Activated CD4-positive, alpha-beta T cell treated with anti-CD3 and anti-CD28 coated beads, Interleukin-2, amount 10 ng/mL, durations not matched to agents 7 days and 5 days (primary cell): Measurements from ENCODE around the gene NTSR2. TPM values are rescaled to one million over a fixed set of nuclear protein-coding genes. Genes with fewer than 3 reads are reported as not detected.

Source experiments
- CTCF ChIA-PET: fragments of 350-600 bp; sonication (Branson Sonifier 250); formaldehyde crosslinking; loops from one replicate; lab custom pipeline; 2021; ENCODE audit warnings: antibody characterized with exemption; lab: Charles Lee
- POLR2A ChIA-PET: fragments of 350-600 bp; sonication (Branson Sonifier 250); formaldehyde crosslinking; loops from one replicate; lab custom pipeline; 2021; ENCODE audit warnings: antibody characterized with exemption; lab: Charles Lee
- DNase-seq: peaks from one replicate; pipeline ENCODE4 v3.0.0-alpha.2; 2020
- H3K27ac Mint-ChIP-seq: one replicate; pipeline ENCODE4 v1.8.0; 2021; ENCODE audit warnings: mild to moderate bottlenecking, moderate library complexity, mixed read lengths
- H3K27me3 Mint-ChIP-seq: one replicate; pipeline ENCODE4 v1.8.0; 2021; ENCODE audit warnings: mixed read lengths
- H3K36me3 Mint-ChIP-seq: one replicate; pipeline ENCODE4 v1.8.0; 2021; ENCODE audit warnings: low read depth, mixed read lengths
- H3K4me1 Mint-ChIP-seq: one replicate; pipeline ENCODE4 v1.8.0; 2021; ENCODE audit warnings: mixed read lengths
- H3K4me3 Mint-ChIP-seq: one replicate; pipeline ENCODE4 v1.8.0; 2021; ENCODE audit warnings: mild to moderate bottlenecking, moderate library complexity, mixed read lengths
- H3K9me3 Mint-ChIP-seq: one replicate; pipeline ENCODE4 v1.8.0; 2021; ENCODE audit warnings: mixed read lengths
- total RNA-seq, 2 experiments: library from RNA; stranded (reverse); gene quantifications; one replicate each; pipeline ENCODE4 v1.2.3, GENCODE V29; 2021

Gene NTSR2
- total RNA-seq, 2 experiments from 2014 or later = not detected

GRCh38 chr2:11681722-11682589 is 12.0 kb upstream of the NTSR2 start:
- peaks cover 5% of the 10 kb centered on the region for H3K4me1 Mint-ChIP-seq
- peaks cover 19% of the 10 kb centered on the region for H3K27me3 Mint-ChIP-seq
- peak; percentile 62 for DNase-seq
- ChIA-PET POLR2A (no interaction called here), CTCF (interaction anchor here (0.6 to 2.0 kb wide), 8 partner anchors 11 to 99 kb away, joined by 3 to 6 read pairs (median 3); no protein-coding TSS in a partner anchor)
- H3K4me3 Mint-ChIP-seq = no peak overlapping the region
- no peak overlapping the region for H3K27ac Mint-ChIP-seq
- H3K36me3 Mint-ChIP-seq = no peaks in the 10 kb centered on the region
- no peaks in the 10 kb centered on the region for H3K9me3 Mint-ChIP-seq

DNA sequence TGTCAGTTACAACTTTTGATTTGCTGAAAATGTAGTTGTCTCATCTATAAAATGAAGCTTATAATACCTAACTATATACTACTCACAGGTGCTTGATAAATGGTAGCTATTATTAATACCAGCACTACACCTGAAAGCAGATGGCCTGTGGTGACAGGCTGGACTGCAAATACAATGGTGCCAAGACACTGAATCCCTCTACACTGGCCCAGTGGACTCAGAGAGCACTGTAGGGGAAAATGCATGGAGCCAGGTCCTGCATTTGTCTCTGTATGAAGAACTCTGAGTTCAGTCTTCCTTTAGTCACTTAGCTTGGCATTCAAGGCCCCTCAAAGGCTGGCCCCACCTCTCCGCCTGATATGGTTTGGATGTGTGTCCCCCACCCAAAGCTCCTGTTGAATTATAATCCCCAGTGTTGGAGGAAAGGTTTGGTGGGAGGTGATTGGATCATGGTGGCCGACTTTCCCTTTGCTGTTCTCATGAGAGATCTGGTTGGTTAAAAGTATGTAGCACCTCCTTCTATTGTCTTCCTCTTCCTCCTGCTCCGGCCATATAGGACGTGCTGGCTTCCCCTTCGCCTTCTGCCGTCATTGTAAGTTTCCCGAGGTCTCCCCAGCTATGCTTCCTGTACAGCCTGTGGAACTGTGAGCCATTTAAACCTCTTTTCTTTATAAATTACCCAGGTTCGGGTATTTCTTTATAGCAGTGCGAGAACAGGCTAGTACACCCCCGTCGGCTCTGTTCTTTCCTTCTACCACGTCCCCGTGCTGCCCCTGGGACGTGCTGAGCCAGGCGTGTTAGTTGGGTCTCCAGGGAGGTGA is 11.1 kb upstream of the NTSR2 start:
- CTCF ChIA-PET = interaction anchor here (1.1 to 1.8 kb wide), 4 partner anchors 12 to 100 kb away, joined by 3 to 6 read pairs (median 4); no protein-coding TSS in a partner anchor
- H3K4me3 Mint-ChIP-seq = no peak overlapping the region

GRCh38 chr2:11680182-11680900 is 10.3 kb upstream of the NTSR2 start:
- CTCF ChIA-PET = interaction anchor here (1.1 to 1.8 kb wide), 4 partner anchors 13 to 100 kb away, joined by 3 to 6 read pairs (median 4); no protein-coding TSS in a partner anchor
- POLR2A ChIA-PET = interaction anchor here (0.6 kb wide), 1 partner anchor 421 kb away, joined by 4 read pairs; no protein-coding TSS in a partner anchor
- peaks cover 5% of the 10 kb centered on the region for H3K4me1 Mint-ChIP-seq
- H3K9me3 Mint-ChIP-seq = no peaks in the 10 kb centered on the region
- H3K27ac Mint-ChIP-seq = no peak overlapping the region
- H3K27me3 Mint-ChIP-seq = peaks cover 31% of the 10 kb centered on the region
- no peak overlapping the region for H3K4me3 Mint-ChIP-seq
- no peaks in the 10 kb centered on the region for H3K36me3 Mint-ChIP-seq
- DNase-seq = no peak

More for the DNA sequence above, 11.1 kb upstream of the NTSR2 start:
- H3K27ac Mint-ChIP-seq = no peak overlapping the region
- H3K36me3 Mint-ChIP-seq = no peaks in the 10 kb centered on the region
- no peak for DNase-seq
- peaks cover 5% of the 10 kb centered on the region for H3K4me1 Mint-ChIP-seq
- peaks cover 27% of the 10 kb centered on the region for H3K27me3 Mint-ChIP-seq
- H3K9me3 Mint-ChIP-seq = no peaks in the 10 kb centered on the region
- POLR2A ChIA-PET = no interaction called here

GRCh38 chr2:11679486-11680181 is 9.6 kb upstream of the NTSR2 start:
- DNase-seq = no peak
- ChIA-PET POLR2A (interaction anchor here (0.6 kb wide), 1 partner anchor 420 kb away, joined by 4 read pairs; no protein-coding TSS in a partner anchor), CTCF (interaction anchor here (1.8 kb wide), 2 partner anchors 13 to 39 kb away, joined by 4 to 6 read pairs; no protein-coding TSS in a partner anchor)
- Mint-ChIP-seq H3K27me3 (peaks cover 34% of the 10 kb centered on the region), H3K4me3 (no peak overlapping the region), H3K4me1 (peaks cover 5% of the 10 kb centered on the region), H3K9me3 (no peaks in the 10 kb centered on the region), H3K27ac (no peak overlapping the region), H3K36me3 (no peaks in the 10 kb centered on the region)

DNA sequence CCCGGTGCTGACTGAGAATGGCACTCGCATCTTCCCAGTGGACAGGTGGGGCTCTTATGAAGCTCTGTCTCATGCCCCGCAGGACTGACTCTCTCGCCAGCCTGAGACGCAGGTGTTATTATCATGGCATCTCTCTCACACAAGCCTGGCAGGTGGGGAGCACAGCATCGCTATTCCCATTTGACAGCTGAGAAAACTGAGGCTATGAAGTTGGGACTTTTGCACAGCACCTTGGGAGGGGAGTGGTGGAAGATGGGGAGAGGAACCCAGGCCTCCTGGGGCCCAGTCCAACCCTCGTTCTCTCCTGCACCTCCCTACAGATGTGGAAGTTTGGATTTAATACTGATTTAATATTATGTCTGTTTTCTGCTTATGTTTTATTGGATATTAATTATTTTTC is 9.0 kb upstream of the NTSR2 start:
- H3K4me3 Mint-ChIP-seq = no peak overlapping the region
- H3K36me3 Mint-ChIP-seq = no peaks in the 10 kb centered on the region
- ChIA-PET CTCF (no interaction called here), POLR2A (no interaction called here)
- H3K9me3 Mint-ChIP-seq = no peaks in the 10 kb centered on the region
- H3K4me1 Mint-ChIP-seq = peaks cover 5% of the 10 kb centered on the region
- no peak overlapping the region for H3K27ac Mint-ChIP-seq
- DNase-seq = no peak
- H3K27me3 Mint-ChIP-seq = peaks cover 35% of the 10 kb centered on the region

GRCh38 chr2:11678306-11678960 is 8.4 kb upstream of the NTSR2 start:
- CTCF ChIA-PET = no interaction called here
- DNase-seq = no peak
- POLR2A ChIA-PET = no interaction called here
- peaks cover 5% of the 10 kb centered on the region for H3K4me1 Mint-ChIP-seq
- peaks cover 38% of the 10 kb centered on the region for H3K27me3 Mint-ChIP-seq
- H3K27ac Mint-ChIP-seq = no peak overlapping the region
- no peak overlapping the region for H3K4me3 Mint-ChIP-seq
- no peaks in the 10 kb centered on the region for H3K9me3 Mint-ChIP-seq
- H3K36me3 Mint-ChIP-seq = no peaks in the 10 kb centered on the region

GRCh38 chr2:11677136-11678055 is 7.4 kb upstream of the NTSR2 start:
- H3K36me3 Mint-ChIP-seq = no peaks in the 10 kb centered on the region
- no peak for DNase-seq
- ChIA-PET POLR2A (no interaction called here), CTCF (no interaction called here)
- H3K27me3 Mint-ChIP-seq = peaks cover 41% of the 10 kb centered on the region
- peaks cover 8% of the 10 kb centered on the region for H3K4me1 Mint-ChIP-seq
- H3K27ac Mint-ChIP-seq = no peak overlapping the region
- no peaks in the 10 kb centered on the region for H3K9me3 Mint-ChIP-seq
- H3K4me3 Mint-ChIP-seq = no peak overlapping the region

DNA sequence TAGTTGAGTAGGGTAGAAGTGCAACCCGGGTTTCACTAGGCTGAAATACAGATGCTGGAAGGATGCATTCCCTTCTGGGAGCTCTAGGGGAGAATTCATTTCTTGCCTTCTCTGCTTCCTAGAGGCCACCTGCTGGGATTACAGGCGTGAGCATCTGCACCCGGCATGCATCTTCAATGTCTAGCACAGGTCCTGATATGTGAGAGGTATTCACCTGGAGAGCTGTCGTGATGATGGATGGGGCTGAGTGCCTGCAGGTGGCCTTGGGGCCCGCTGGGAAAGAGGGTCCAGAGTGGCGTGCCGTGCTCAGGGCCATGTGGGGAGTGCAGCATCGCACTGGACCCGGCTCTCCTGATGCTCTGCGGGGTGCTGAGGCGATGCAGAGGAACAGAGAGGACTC is 6.6 kb upstream of the NTSR2 start:
- ChIA-PET CTCF (no interaction called here), POLR2A (no interaction called here)
- Mint-ChIP-seq H3K4me3 (no peak overlapping the region), H3K36me3 (no peaks in the 10 kb centered on the region), H3K9me3 (no peaks in the 10 kb centered on the region), H3K4me1 (peaks cover 3% of the 10 kb centered on the region), H3K27ac (no peak overlapping the region), H3K27me3 (peaks cover 43% of the 10 kb centered on the region)
- DNase-seq = no peak

DNA sequence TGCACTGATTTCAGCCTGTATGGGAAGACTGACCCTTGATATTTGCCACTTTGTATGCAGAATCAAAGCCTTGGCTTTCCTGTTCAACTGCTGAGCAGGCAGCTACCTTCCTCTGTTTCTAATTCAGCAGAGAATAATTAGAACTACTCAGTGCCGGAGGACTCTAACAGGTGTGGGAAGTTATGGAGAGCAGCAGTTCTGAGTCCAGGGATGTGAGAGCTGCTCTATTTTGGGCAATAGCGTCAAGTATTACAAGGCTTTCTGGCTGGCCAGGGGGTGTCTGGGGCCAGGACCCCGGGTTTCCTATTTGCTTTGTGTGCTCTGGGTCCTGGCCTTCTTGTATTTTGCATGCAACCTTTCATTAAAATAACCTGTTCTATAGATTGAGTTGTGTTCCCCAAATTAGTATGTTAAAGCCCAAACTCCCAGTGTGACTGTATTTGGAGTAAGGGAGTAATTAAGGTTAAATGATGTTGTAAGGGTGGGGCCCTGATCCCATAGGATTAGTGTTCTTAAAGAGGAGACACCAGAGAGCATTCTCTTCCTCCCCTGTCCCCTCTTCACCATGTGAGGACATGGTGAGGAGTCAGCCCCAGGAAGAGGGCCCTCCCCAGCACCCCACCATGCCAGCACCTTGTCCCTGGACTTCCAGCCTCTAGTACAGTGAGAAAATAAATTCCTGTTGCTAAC is 5.6 kb upstream of the NTSR2 start:
- H3K27me3 Mint-ChIP-seq = peaks cover 44% of the 10 kb centered on the region
- CTCF ChIA-PET = no interaction called here
- no peak overlapping the region for H3K4me3 Mint-ChIP-seq
- H3K36me3 Mint-ChIP-seq = no peaks in the 10 kb centered on the region
- no peak for DNase-seq
- H3K27ac Mint-ChIP-seq = no peak overlapping the region
- peaks cover 3% of the 10 kb centered on the region for H3K4me1 Mint-ChIP-seq
- POLR2A ChIA-PET = no interaction called here
- H3K9me3 Mint-ChIP-seq = no peaks in the 10 kb centered on the region

- ChIA-PET CTCF (no interaction called here), POLR2A (no interaction called here)
- peaks cover 49% of the 10 kb centered on the region for H3K27me3 Mint-ChIP-seq
- H3K4me1 Mint-ChIP-seq = peaks cover 6% of the 10 kb centered on the region
- H3K36me3 Mint-ChIP-seq = no peaks in the 10 kb centered on the region
- no peak for DNase-seq
- no peak overlapping the region for H3K27ac Mint-ChIP-seq
- no peak overlapping the region for H3K4me3 Mint-ChIP-seq
- H3K9me3 Mint-ChIP-seq = no peaks in the 10 kb centered on the region
Observed at GRCh38 chr2:11674983-11675382, 5.0 kb upstream of the NTSR2 start.
